Esophagus muscularis mucosa (tissue), 4 donors: Measurements from ENCODE around the gene EHD1. TPM values are rescaled to one million over a fixed set of nuclear protein-coding genes. Genes with fewer than 3 reads are reported as not detected.

ENCODE experiments used
- DNase-seq: peaks from one replicate; pipeline ENCODE4 v3.0.0-alpha.2; 2017; ENCODE audit errors: extremely low spot score
- H3K27ac ChIP-seq, 4 donors: fragments of 200-600 bp; sonication (generic); replicated peaks in 1 of 4; 1 replicate in 3 of 4; 2 replicates in 1 of 4; pipeline ENCODE4 v1.5.1; 2016 to 2019; ENCODE audit warnings: mild to moderate bottlenecking in 1 of 4
- H3K27me3 ChIP-seq, 4 donors: fragments of 200-600 bp; sonication (generic); one replicate each; pipeline versions ENCODE4 v1.5.1 to v1.6.0; 2016 to 2019
- H3K36me3 ChIP-seq, 4 donors: fragments of 200-600 bp; sonication (generic); one replicate each; pipeline ENCODE4 v1.5.1; 2016 to 2019
- H3K4me1 ChIP-seq, 4 donors: fragments of 200-600 bp; sonication (generic); one replicate each; pipeline ENCODE4 v1.5.1; 2016 to 2019
- H3K4me3 ChIP-seq, 4 donors: fragments of 200-600 bp; sonication (generic); 1 replicate in 2 of 4; 2 replicates in 2 of 4; pipeline ENCODE4 v1.5.1; 2016 to 2019; ENCODE audit warnings: mild to moderate bottlenecking in 4 of 4, moderate library complexity in 1 of 4
- H3K9me3 ChIP-seq, 4 donors: fragments of 200-600 bp; sonication (generic); 1 replicate in 3 of 4; 2 replicates in 1 of 4; pipeline ENCODE4 v1.5.1; 2016 to 2019
- EP300 ChIP-seq: sonication (generic); formaldehyde crosslinking; IDR thresholded peaks from one replicate; pipeline ENCODE4 v1.6.1; 2017; ENCODE audit warnings: antibody characterized with exemption
- POLR2A ChIP-seq: fragments of 450-650 bp; IDR thresholded peaks from one replicate; pipeline ENCODE4 v1.6.1; 2017; ENCODE audit warnings: antibody characterized with exemption, moderate library complexity, mild to moderate bottlenecking, low read depth
- POLR2AphosphoS5 ChIP-seq, 2 donors: sonication (generic); formaldehyde crosslinking; IDR thresholded peaks; one replicate each; pipeline ENCODE4 v1.6.1; 2017; ENCODE audit warnings: antibody characterized with exemption in 2 of 2
- WGBS: methylation state at CpG from one replicate; pipeline ENCODE4 v1.1.5; 2018; 5-methylcytosine and 5-hydroxymethylcytosine counted together
- intact Hi-C: fragments of 100-400 bp; cut with DNase I; formaldehyde crosslinking; loops from one replicate; pipeline ENCODE4 v1.15.1; 2023
- small RNA-seq, 3 donors: library from RNA; depleted of rRNA; stranded (forward); fragments of <200 nt; gene quantifications; one replicate each; pipeline ENCODE3, GENCODE V24; 2016
- total RNA-seq, 4 donors: library from RNA; depleted of rRNA; stranded (reverse); fragments of >200 nt; gene quantifications; one replicate each; pipeline versions ENCODE4 v1.1.0 to v1.2.1, GENCODE V29; 2016
- TF ChIP-seq, protein P1 (sequence below), 3 experiments: fragments of 200-600 bp in 2 of 3; fragments of 450-650 bp in 1 of 3; sonication (generic) in 2 of 3; IDR thresholded peaks; one replicate each; pipeline ENCODE4 v1.5.1; 2017 to 2019; ENCODE audit warnings: antibody characterized with exemption in 3 of 3, mild to moderate bottlenecking in 2 of 3, moderate library complexity in 1 of 3

Gene EHD1
- total RNA-seq, 4 donors from 2014 or later: 57.0 to 193 (median 104) TPM

DNA sequence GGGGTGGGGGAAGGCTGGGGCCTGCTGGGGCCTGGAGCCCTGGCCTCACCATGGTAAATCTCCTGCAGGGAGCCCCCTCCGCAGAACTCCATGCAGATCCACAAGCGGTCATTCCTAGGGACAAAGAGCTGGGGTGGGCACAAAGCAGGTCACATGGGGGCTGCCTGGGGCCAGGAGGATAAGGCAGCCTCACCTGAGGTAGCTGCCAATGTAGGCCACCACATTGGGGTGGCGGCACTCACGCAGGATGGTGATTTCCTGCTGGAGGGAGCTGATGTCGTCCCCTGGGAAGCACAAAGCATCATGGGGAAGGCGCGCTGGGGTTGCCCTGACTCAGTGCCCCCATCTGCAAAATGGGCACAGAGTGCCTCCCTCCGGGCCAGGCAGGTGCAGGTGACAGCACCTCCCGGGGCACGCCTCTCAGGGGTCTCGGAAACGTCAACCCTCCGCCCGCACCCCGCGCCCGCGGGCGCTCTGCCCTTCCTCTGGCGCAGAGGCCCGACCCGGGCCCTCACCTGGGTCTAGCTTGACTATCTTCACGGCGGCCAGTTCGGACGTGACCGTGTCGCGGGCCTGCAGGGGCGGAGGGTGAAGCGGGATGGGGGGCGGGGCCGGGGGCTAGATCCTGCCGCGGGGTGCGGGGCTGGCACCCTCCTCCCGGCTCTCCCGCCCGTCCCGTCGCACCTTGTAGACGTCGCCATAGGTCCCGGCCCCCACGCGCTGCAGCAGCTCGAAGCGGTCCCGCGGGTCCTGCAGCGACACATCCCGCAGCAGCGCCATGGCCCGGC lies 75.9 kb downstream of the EHD1 start:
- peaks cover 20 to 38% (median 32%) of the 10 kb centered on the region in 4 donors for H3K4me1 ChIP-seq
- H3K4me3 ChIP-seq: peak overlapping the region; percentile 73 to 84 (median 78)
- H3K9me3 ChIP-seq: no peaks in the 10 kb centered on the region
- 55% methylated on average over 4 of the region's 54 CpGs for WGBS
- H3K27me3 ChIP-seq: no peaks in the 10 kb centered on the region
- TF ChIP-seq EP300: no peak
- TF ChIP-seq POLR2A: no peak
- TF ChIP-seq, protein P1, sequence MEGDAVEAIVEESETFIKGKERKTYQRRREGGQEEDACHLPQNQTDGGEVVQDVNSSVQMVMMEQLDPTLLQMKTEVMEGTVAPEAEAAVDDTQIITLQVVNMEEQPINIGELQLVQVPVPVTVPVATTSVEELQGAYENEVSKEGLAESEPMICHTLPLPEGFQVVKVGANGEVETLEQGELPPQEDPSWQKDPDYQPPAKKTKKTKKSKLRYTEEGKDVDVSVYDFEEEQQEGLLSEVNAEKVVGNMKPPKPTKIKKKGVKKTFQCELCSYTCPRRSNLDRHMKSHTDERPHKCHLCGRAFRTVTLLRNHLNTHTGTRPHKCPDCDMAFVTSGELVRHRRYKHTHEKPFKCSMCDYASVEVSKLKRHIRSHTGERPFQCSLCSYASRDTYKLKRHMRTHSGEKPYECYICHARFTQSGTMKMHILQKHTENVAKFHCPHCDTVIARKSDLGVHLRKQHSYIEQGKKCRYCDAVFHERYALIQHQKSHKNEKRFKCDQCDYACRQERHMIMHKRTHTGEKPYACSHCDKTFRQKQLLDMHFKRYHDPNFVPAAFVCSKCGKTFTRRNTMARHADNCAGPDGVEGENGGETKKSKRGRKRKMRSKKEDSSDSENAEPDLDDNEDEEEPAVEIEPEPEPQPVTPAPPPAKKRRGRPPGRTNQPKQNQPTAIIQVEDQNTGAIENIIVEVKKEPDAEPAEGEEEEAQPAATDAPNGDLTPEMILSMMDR (IDR thresholded peaks at IDR 0.05): no peak
- no peak for TF ChIP-seq POLR2AphosphoS5 (IDR thresholded peaks at IDR 0.05)
- intact Hi-C loops: loop anchor here (2.0 kb wide), 1 partner anchor 58 kb away; the partner anchor contains the start of gene RASGRP2
- peak overlapping the region; percentile 85 to 93 (median 88) for H3K27ac ChIP-seq
- peaks cover 12 to 67% (median 55%) of the 10 kb centered on the region in 4 donors for H3K36me3 ChIP-seq
- no peak for DNase-seq

Small RNA genes lying within 50 kb of the gene (small RNA-seq; reads per million reads assigned to genes)
- gene MIR6749 (0 to 0.37 (median 0) reads per million in 3 donors), gene MIR6750 (0 reads per million in 3 donors)

Other genes with a start within 250 kb of the EHD1 start
- 10 to 100 TPM in 1 of 4 donors, 1 to 10 TPM in 3; 2.1 to 12.9 (median 4.3) TPM for gene NRXN2, start 155.4 kb downstream of the EHD1 start, total RNA-seq
- 10 to 100 TPM; 32.8 to 72.8 (median 34.9) TPM for gene RASGRP2, start 134.5 kb downstream of the EHD1 start, total RNA-seq
- 10 to 100 TPM; 18.4 to 57.2 (median 26.3) TPM for gene PYGM, start 118.6 kb downstream of the EHD1 start, total RNA-seq
- 100 to 1,000 TPM; 199 to 285 (median 234) TPM for gene SF1, start 100.1 kb downstream of the EHD1 start, total RNA-seq
- 10 to 100 TPM; 11.1 to 25.0 (median 17.1) TPM for gene MAP4K2, start 75.4 kb downstream of the EHD1 start, total RNA-seq
- gene MEN1, start 68.1 kb downstream of the EHD1 start, total RNA-seq: 10 to 100 TPM; 10.4 to 18.7 (median 11.5) TPM
- gene CDC42BPG, start 34.0 kb downstream of the EHD1 start, total RNA-seq: under 1 TPM in 3 of 4 donors, not detected in 1; 0.33 to 0.46 (median 0.39) TPM
- 10 to 100 TPM; 19.9 to 28.7 (median 26.1) TPM for gene ATG2A, start 38.6 kb upstream of the EHD1 start, total RNA-seq
- gene PPP2R5B, start 46.1 kb upstream of the EHD1 start, total RNA-seq: 10 to 100 TPM; 24.1 to 38.8 (median 29.0) TPM
- not detected for gene GPHA2, start 57.3 kb upstream of the EHD1 start, total RNA-seq
- not detected for gene MAJIN, start 93.5 kb upstream of the EHD1 start, total RNA-seq
- 1 to 10 TPM in 3 of 4 donors, under 1 TPM in 1; 0.42 to 5.1 (median 3.1) TPM for gene BATF2, start 118.3 kb upstream of the EHD1 start, total RNA-seq
- 100 to 1,000 TPM; 150 to 189 (median 172) TPM for gene ARL2, start 135.5 kb upstream of the EHD1 start, total RNA-seq
- gene SNX15, start 148.8 kb upstream of the EHD1 start, total RNA-seq: 10 to 100 TPM; 21.2 to 57.1 (median 33.1) TPM
- gene SAC3D1, start 162.6 kb upstream of the EHD1 start, total RNA-seq: 10 to 100 TPM in 3 of 4 donors, 1 to 10 TPM in 1; 9.6 to 21.8 (median 13.1) TPM
- gene NAALADL1, start 179.9 kb upstream of the EHD1 start, total RNA-seq: 10 to 100 TPM; 22.8 to 43.7 (median 31.0) TPM
- gene CDCA5, start 205.4 kb upstream of the EHD1 start, total RNA-seq: 1 to 10 TPM in 1 of 4 donors, under 1 TPM in 3; 0.33 to 1.1 (median 0.38) TPM
- gene ZFPL1, start 205.6 kb upstream of the EHD1 start, total RNA-seq: 10 to 100 TPM; 24.1 to 50.7 (median 43.7) TPM
- gene VPS51, start 217.6 kb upstream of the EHD1 start, total RNA-seq: 100 to 1,000 TPM; 185 to 414 (median 237) TPM
- gene TM7SF2, start 233.3 kb upstream of the EHD1 start, total RNA-seq: 10 to 100 TPM in 3 of 4 donors, 1 to 10 TPM in 1; 8.8 to 17.2 (median 12.1) TPM
- 10 to 100 TPM in 3 of 4 donors, 1 to 10 TPM in 1; 7.5 to 24.4 (median 18.0) TPM for gene ZNHIT2, start 239.1 kb upstream of the EHD1 start, total RNA-seq
- 1,000 to 10,000 TPM in 1 of 4 donors, 100 to 1,000 TPM in 3; 465 to 1,081 (median 716) TPM for gene FAU, start 243.5 kb upstream of the EHD1 start, total RNA-seq
- 100 to 1,000 TPM in 2 of 4 donors, 10 to 100 TPM in 2; 76.2 to 113 (median 91.5) TPM for gene MRPL49, start 243.7 kb upstream of the EHD1 start, total RNA-seq